Effector memory CD4-positive, alpha-beta T cell (primary cell): Measurements from ENCODE around the gene CLDN18.

Source experiments
- DNase-seq, 3 donors: peaks; one replicate each; pipeline ENCODE4 v3.0.0-alpha.2; 2020
- H3K27ac ChIP-seq: 2 replicates; pipeline ENCODE4 v1.7.0; 2013; ENCODE audit warnings: mild to moderate bottlenecking, low read length, moderate library complexity; ENCODE audit not compliant: insufficient read depth, poor library complexity, severe bottlenecking
- H3K27me3 ChIP-seq: replicated peaks from 2 replicates; pipeline ENCODE4 v1.7.0; 2013; ENCODE audit warnings: mild to moderate bottlenecking, low read length; ENCODE audit not compliant: insufficient read depth, control insufficient read depth, poor library complexity, severe bottlenecking
- H3K36me3 ChIP-seq: 2 replicates; pipeline ENCODE4 v1.7.0; 2013; ENCODE audit warnings: mild to moderate bottlenecking, low read length, moderate library complexity; ENCODE audit not compliant: control insufficient read depth, insufficient read depth
- H3K4me1 ChIP-seq: 2 replicates; pipeline ENCODE4 v1.7.0; 2013; ENCODE audit warnings: low read length, mild to moderate bottlenecking; ENCODE audit not compliant: control insufficient read depth, insufficient read depth, poor library complexity, severe bottlenecking
- H3K4me3 ChIP-seq: 2 replicates; pipeline ENCODE4 v1.7.0; 2013; ENCODE audit warnings: low read length, low read depth, mild to moderate bottlenecking; ENCODE audit not compliant: insufficient read depth, poor library complexity, severe bottlenecking
- H3K9me3 ChIP-seq: 2 replicates; pipeline ENCODE4 v1.7.0; 2013; ENCODE audit warnings: mild to moderate bottlenecking, low read length, moderate library complexity; ENCODE audit not compliant: control insufficient read depth

CLDN18 gene

DNA sequence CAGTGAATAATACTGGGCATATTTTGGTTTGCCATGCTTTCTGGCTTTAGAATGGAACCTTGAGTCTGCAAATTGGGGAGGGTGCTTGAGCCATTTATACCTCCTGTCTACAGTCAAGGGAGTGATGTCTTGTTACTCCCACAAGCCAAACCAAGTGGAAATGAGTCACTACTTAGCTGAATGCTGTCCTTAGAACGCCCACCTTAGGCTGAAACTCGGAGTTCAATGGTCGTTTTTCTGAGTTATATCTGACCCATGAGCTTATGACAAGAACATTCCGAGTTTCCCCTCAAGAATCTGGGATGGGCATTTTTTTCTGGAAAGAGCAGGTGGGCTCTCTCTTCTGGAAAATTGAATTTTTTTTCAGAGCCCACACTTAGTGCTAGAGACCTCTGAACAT, 17.4 kb upstream of the CLDN18 start:
- no peak for DNase-seq
- Histone ChIP-seq H3K4me3 (no peak overlapping the region), H3K4me1 (no peaks in the 10 kb centered on the region), H3K27me3 (no peaks in the 10 kb centered on the region), H3K36me3 (no peaks in the 10 kb centered on the region), H3K9me3 (no peaks in the 10 kb centered on the region), H3K27ac (no peak overlapping the region)

DNA sequence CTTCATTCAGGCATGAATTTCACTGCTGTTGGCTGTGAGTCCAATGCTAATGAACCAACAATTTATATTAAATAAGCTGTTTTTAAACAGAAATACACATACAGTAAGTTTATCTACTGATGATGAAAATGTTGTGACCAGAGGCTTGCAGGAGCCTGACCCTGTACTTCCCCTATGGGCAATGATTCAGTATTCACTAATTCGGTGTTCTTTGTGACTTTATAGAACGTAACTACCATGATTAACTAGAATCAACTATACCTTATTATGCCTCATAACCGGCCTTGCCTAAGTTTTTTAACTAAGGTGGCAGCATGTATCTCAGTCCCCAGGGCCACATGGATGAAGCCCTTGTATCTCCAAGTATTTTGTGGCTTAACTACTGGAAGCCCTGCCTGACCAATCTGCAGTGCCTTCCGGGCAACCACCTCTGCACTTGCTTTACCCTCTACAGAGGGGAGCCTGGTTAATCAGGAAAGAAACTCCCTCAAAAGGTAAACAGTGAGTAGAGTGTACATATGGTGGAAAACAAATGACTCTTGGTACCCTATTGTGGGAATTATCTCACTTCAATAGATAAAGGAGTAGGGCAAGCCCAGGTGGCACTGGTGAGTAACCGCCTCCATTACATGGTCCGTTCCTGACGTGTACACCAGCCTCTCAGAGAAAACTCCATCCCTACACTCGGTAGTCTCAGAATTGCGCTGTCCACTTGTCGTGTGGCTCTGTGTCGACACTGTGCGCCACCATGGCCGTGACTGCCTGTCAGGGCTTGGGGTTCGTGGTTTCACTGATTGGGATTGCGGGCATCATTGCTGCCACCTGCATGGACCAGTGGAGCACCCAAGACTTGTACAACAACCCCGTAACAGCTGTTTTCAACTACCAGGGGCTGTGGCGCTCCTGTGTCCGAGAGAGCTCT, 11.6 kb upstream of the CLDN18 start:
- H3K4me3 ChIP-seq: no peak overlapping the region
- no peak overlapping the region for H3K27ac ChIP-seq
- no peaks in the 10 kb centered on the region for H3K27me3 ChIP-seq
- no peaks in the 10 kb centered on the region for H3K9me3 ChIP-seq
- no peak for DNase-seq
- H3K36me3 ChIP-seq: no peaks in the 10 kb centered on the region
- H3K4me1 ChIP-seq: no peaks in the 10 kb centered on the region

DNA sequence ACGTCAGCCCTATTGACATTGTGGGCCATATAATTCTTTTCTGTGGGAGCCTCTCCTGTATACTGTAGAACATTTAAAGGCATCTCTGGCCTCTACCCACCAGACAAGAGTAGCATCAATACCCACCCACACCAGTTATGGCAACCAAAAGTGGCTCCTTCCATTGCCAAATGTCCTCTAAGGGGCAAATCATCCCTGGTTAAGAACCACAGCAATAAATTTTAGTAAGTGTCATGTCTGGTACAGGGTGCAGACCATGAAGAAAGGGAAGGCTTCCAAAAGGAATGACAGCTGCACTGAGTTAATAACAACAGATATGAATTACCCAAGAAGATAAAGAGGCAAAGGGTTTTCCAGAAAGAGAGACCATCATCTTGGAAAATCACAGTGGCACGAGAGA, 6.9 kb upstream of the CLDN18 start:
- H3K27ac ChIP-seq: no peak overlapping the region
- no peak for DNase-seq

DNA sequence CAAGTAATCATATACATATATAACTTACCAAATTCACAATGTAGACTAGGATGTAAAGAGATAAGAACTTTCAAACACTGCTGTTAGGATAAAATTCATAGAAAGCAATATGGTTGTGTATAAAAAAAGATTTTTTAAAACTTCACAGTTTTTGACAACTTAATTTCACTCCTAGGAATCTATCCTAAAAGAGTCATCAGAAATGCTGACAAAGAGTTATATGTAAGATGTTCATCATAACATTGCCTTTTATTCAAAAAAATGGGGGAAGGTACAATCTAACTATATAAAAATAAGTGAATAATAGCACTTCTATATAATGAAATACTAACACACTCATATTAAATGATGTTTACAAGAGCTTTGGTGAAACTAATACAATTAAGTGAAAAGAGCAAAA, 4.3 kb upstream of the CLDN18 start:
- DNase-seq: no peak
- no peak overlapping the region for H3K4me3 ChIP-seq
- H3K27ac ChIP-seq: no peak overlapping the region
- H3K9me3 ChIP-seq: no peaks in the 10 kb centered on the region
- H3K4me1 ChIP-seq: no peaks in the 10 kb centered on the region
- no peaks in the 10 kb centered on the region for H3K36me3 ChIP-seq
- H3K27me3 ChIP-seq: no peaks in the 10 kb centered on the region

More for the DNA sequence above, 6.9 kb upstream of the CLDN18 start:
- Histone ChIP-seq H3K4me1 (no peaks in the 10 kb centered on the region), H3K4me3 (no peak overlapping the region), H3K27me3 (no peaks in the 10 kb centered on the region), H3K36me3 (no peaks in the 10 kb centered on the region), H3K9me3 (no peaks in the 10 kb centered on the region)

DNA sequence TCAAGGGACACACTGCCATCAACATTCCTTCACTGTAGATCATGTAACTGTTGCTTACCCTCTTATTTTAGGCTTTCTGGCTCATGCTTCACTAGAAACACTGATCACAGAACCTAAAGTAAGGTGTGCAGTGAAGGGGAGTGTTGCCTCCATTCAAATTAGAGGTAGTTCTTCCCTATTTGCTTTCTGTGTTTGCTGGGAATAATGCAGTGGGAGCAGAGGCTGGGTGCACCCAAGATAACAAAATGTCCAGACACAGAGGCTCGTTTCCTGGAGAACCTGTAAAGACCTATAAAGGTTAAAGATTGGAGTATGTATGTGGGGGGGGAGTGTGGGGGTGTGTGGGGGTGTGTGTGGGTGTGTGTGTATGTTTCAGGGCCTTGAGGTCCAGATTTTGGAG, 2.1 kb upstream of the CLDN18 start:
- H3K27me3 ChIP-seq: no peaks in the 10 kb centered on the region
- no peaks in the 10 kb centered on the region for H3K4me1 ChIP-seq
- no peaks in the 10 kb centered on the region for H3K9me3 ChIP-seq
- no peak for DNase-seq
- H3K27ac ChIP-seq: no peak overlapping the region
- no peak overlapping the region for H3K4me3 ChIP-seq
- no peaks in the 10 kb centered on the region for H3K36me3 ChIP-seq

DNA sequence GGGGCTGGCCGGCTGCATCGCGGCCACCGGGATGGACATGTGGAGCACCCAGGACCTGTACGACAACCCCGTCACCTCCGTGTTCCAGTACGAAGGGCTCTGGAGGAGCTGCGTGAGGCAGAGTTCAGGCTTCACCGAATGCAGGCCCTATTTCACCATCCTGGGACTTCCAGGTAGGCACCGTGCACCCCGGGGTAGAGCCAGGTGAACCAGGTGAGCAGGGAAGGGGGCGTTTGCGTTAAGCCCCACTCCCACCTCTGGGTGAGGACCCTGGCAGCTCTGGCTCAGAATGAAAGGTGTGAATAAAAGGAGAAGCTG, 267 bp downstream of the CLDN18 start:
- H3K4me3 ChIP-seq: no peak overlapping the region
- H3K9me3 ChIP-seq: no peaks in the 10 kb centered on the region
- no peak for DNase-seq
- H3K27ac ChIP-seq: no peak overlapping the region
- H3K36me3 ChIP-seq: no peaks in the 10 kb centered on the region
- no peaks in the 10 kb centered on the region for H3K4me1 ChIP-seq
- H3K27me3 ChIP-seq: no peaks in the 10 kb centered on the region

DNA sequence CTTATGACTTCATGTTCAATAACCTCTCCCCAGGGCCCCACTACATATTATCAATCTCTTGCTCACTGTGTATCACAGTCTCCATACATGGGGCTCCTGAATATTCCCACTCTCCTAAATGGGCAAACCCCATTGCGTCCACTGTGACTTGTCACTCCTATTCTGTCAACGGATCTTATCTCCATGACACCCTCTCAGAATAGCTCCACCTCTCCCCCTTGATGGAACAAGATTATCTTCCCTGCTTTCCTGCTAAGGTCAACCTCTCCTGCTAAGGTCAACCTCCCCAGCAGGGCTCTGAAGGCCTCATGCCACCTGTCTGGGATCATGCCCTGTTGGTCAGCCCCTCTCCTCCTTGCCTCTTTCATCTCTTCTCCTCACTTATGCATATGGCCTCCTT, 1.8 kb downstream of the CLDN18 start:
- H3K27ac ChIP-seq: no peak overlapping the region
- DNase-seq: no peak
- no peak overlapping the region for H3K4me3 ChIP-seq
- no peaks in the 10 kb centered on the region for H3K4me1 ChIP-seq
- H3K27me3 ChIP-seq: no peaks in the 10 kb centered on the region
- no peaks in the 10 kb centered on the region for H3K9me3 ChIP-seq
- H3K36me3 ChIP-seq: no peaks in the 10 kb centered on the region

DNA sequence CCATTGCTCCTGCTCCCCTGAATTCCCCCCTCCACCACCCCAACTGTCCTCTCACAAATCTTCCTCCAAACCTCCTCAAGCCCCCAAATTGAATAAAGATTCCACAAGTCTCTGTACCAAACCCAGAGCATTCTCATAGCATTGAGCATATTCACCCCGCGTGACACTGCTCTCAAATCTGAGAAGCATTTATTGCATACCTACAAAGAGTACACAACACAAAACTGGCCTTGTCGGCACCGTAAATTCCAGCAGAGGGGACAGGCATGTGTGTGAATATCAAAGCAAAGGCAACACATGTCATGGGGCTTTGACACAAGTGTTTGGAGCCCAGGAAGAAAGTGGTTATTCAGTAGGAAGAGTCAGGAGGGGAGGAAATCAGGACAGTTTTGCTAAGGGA, 2.6 kb downstream of the CLDN18 start:
- no peaks in the 10 kb centered on the region for H3K36me3 ChIP-seq
- no peaks in the 10 kb centered on the region for H3K4me1 ChIP-seq
- H3K27me3 ChIP-seq: no peaks in the 10 kb centered on the region
- H3K27ac ChIP-seq: no peak overlapping the region
- DNase-seq: no peak
- H3K4me3 ChIP-seq: no peak overlapping the region
- no peaks in the 10 kb centered on the region for H3K9me3 ChIP-seq

DNA sequence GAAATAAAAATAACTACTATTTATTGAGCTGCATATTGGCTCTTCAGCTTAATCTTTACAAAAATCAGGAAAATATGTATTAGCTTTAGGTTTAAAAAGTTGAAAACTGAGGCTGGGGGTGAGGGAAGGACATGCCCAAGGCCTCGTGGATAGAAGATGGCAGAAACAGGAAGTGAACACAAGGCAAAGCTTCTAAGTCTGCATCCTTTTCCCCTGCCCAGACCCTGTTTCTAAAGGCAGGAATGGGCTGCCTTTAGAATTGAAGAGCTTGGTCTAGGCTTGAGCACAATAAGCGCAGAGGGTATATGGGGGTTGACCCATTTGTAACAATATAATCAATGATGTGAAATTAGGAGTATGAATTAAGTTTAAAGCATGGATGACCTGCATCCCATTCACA, 6.1 kb downstream of the CLDN18 start:
- no peak for DNase-seq
- H3K4me1 ChIP-seq: no peaks in the 10 kb centered on the region
- H3K27ac ChIP-seq: no peak overlapping the region
- H3K9me3 ChIP-seq: no peaks in the 10 kb centered on the region
- H3K36me3 ChIP-seq: no peaks in the 10 kb centered on the region
- no peak overlapping the region for H3K4me3 ChIP-seq
- no peaks in the 10 kb centered on the region for H3K27me3 ChIP-seq

DNA sequence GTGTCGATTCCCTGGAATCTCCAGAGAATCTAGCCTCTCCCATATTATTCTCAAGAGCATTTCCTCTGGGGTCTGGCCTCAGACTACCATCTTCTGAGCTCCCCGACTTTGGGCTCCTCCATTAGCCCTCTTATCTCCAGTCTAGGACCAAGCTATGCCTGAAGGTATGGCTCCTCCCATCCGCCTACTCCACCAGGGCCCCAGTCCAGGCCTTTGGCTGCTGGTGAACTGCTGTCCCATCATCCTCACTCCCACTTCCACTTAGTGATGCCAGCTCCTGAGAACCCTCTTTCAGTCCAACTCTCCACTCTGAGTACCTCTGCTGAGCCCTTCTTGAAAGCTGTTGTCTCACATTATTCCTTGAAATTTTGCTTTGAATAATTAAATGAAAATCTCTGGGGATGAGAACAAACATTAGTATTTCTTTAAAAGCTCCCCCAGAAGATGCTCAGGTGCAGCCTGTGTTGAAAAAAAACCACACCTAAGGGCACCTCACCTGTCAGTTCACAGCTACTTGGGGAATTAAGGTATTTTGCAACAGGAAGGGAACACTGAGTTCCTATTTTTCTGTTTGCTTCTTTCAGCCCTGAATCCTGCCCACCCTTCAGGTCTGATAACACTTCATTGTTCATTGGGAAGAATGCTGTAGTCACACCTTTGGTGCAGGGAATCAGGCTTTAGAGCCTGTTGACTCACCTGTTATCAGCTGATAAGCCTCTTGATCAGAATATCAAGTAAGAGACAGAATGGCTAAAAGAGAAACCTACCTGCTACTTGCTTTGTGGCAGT, 9.5 kb downstream of the CLDN18 start:
- Histone ChIP-seq H3K4me3 (no peak overlapping the region), H3K36me3 (no peaks in the 10 kb centered on the region), H3K27ac (no peak overlapping the region), H3K4me1 (no peaks in the 10 kb centered on the region), H3K27me3 (no peaks in the 10 kb centered on the region), H3K9me3 (no peaks in the 10 kb centered on the region)
- no peak for DNase-seq
